Ascending aorta (tissue), 2 donors: ENCODE data around the gene UBR3. TPM values are rescaled to one million over a fixed set of nuclear protein-coding genes. Genes with fewer than 3 reads are reported as not detected.

Experiments used
- DNase-seq, 2 donors: peaks; one replicate each; pipeline ENCODE4 v3.0.0-alpha.2; 2019; ENCODE audit warnings: low spot score in 2 of 2
- H3K27ac ChIP-seq, 2 donors: fragments of 200-600 bp; sonication (generic); one replicate each; pipeline ENCODE4 v1.5.1; 2016 to 2017; ENCODE audit warnings: mild to moderate bottlenecking in 1 of 2
- H3K27me3 ChIP-seq: fragments of 200-600 bp; sonication (generic); one replicate; pipeline ENCODE4 v1.5.1; 2017
- H3K36me3 ChIP-seq, 2 donors: fragments of 200-600 bp; sonication (generic); one replicate each; pipeline ENCODE4 v1.5.1; 2016
- H3K4me1 ChIP-seq, 2 donors: fragments of 200-600 bp; sonication (generic); one replicate each; pipeline ENCODE4 v1.5.1; 2016 to 2017; ENCODE audit warnings: mild to moderate bottlenecking in 1 of 2
- H3K4me3 ChIP-seq, 2 donors: fragments of 200-600 bp; sonication (generic); one replicate each; pipeline ENCODE4 v1.5.1; 2016 to 2017; ENCODE audit warnings: mild to moderate bottlenecking in 1 of 2
- H3K9me3 ChIP-seq, 2 donors: fragments of 200-600 bp; sonication (generic); one replicate each; pipeline ENCODE4 v1.5.1; 2016
- intact Hi-C: fragments of 100-400 bp; cut with DNase I; formaldehyde crosslinking; loops from one replicate; pipeline ENCODE4 v1.15.1; 2023
- total RNA-seq: library from RNA; depleted of rRNA; stranded (reverse); fragments of >200 nt; gene quantifications from one replicate; pipeline ENCODE4 v1.1.0, GENCODE V29; 2016
- TF ChIP-seq, protein P1 (sequence below), 3 experiments: fragments of 200-600 bp in 2 of 3; fragments of 450-650 bp in 1 of 3; sonication (generic) in 2 of 3; IDR thresholded peaks; one replicate each; pipeline ENCODE4 v1.5.1; 2016 to 2019; ENCODE audit warnings: antibody characterized with exemption in 3 of 3, mild to moderate bottlenecking in 1 of 3, moderate library complexity in 1 of 3

Gene UBR3
- total RNA-seq, 1 donor from 2014 or later: 37.7 TPM

DNA sequence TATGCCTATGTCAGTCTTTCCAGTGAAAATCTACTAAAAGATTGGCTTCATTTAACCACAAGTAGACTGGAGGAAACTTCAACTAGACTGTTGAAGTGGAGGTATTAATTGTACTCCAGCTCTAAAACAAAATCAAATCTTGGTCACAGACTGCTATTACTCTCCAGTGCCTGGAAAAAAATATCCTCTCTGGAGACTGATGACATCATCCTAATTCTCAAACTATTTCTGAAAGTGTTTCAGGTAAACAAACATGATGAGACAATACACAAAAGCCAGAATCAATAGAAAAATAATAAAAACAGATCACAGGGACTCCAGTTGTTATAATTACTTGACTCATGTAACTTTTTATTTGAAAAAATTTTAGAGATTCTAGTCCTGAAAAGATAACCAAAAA is 263.0 kb downstream of the UBR3 start:
- Histone ChIP-seq H3K4me1 (no peaks in the 10 kb centered on the region), H3K27me3 (no peaks in the 10 kb centered on the region), H3K4me3 (no peak overlapping the region), H3K9me3 (peaks cover 0 to 6% of the 10 kb centered on the region in 2 donors), H3K27ac (no peak overlapping the region), H3K36me3 (no peaks in the 10 kb centered on the region)
- intact Hi-C loops: no loop called here
- TF ChIP-seq, protein P1, sequence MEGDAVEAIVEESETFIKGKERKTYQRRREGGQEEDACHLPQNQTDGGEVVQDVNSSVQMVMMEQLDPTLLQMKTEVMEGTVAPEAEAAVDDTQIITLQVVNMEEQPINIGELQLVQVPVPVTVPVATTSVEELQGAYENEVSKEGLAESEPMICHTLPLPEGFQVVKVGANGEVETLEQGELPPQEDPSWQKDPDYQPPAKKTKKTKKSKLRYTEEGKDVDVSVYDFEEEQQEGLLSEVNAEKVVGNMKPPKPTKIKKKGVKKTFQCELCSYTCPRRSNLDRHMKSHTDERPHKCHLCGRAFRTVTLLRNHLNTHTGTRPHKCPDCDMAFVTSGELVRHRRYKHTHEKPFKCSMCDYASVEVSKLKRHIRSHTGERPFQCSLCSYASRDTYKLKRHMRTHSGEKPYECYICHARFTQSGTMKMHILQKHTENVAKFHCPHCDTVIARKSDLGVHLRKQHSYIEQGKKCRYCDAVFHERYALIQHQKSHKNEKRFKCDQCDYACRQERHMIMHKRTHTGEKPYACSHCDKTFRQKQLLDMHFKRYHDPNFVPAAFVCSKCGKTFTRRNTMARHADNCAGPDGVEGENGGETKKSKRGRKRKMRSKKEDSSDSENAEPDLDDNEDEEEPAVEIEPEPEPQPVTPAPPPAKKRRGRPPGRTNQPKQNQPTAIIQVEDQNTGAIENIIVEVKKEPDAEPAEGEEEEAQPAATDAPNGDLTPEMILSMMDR (IDR thresholded peaks at IDR 0.05): no peak
- no peak for DNase-seq

DNA sequence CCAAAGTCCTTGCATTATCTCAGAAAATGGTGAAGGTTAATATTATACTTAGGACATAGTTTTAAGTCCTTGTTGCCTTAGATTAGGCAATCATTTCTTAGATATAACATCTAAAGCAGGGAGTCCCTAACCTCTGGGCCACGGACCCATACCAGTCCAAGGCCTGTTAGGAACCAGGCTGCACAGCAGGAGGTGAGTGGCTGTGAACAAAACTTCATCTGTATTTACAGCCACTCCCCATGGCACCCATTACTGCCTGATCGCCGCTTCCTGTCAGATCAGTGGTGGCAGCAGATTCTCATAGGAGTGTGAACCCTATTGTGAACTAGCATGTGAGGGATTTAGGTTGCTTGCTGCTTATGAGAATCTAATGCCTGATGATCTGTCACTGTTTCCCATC is 264.2 kb downstream of the UBR3 start:
- H3K4me3 ChIP-seq: no peak overlapping the region
- H3K4me1 ChIP-seq: no peaks in the 10 kb centered on the region
- DNase-seq: no peak
- TF ChIP-seq, protein P1 (IDR thresholded peaks at IDR 0.05): no peak
- intact Hi-C loops: no loop called here
- no peaks in the 10 kb centered on the region for H3K36me3 ChIP-seq
- H3K9me3 ChIP-seq: peaks cover 0 to 6% of the 10 kb centered on the region in 2 donors
- H3K27me3 ChIP-seq: no peaks in the 10 kb centered on the region
- H3K27ac ChIP-seq: no peak overlapping the region

DNA sequence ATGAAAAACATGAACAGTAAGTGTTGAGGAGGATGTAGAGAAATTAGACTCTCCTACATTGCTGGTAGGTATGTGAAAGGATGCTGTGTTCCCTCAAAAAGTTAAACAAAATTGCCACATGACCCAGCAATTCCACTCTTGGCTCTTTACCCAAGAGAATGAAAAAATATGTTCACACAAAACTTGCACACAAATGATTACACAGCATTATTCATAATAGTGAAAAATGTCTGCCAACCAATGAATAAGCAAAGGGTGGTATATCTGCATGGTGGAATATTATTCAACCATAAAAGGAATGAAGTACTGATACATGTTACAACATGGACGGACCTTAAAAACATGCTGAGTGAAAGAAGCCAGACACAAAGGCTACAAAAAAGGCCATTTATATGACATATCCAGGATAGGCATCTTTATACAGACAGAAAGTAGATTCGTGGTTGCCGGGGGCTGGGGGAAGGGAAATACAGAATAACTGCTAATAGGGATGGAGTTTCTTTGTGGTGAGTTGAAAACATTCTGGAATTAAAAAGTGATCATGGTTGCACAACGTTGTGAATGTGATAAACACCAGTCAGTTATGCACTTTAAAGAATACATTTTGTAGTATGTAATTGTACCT is 265.3 kb downstream of the UBR3 start:
- Histone ChIP-seq H3K27ac (no peak overlapping the region), H3K27me3 (no peaks in the 10 kb centered on the region), H3K36me3 (no peaks in the 10 kb centered on the region), H3K4me3 (no peak overlapping the region), H3K9me3 (peaks cover 0 to 6% of the 10 kb centered on the region in 2 donors), H3K4me1 (no peaks in the 10 kb centered on the region)
- intact Hi-C loops: no loop called here
- DNase-seq: no peak
- TF ChIP-seq, protein P1 (IDR thresholded peaks at IDR 0.05): no peak

DNA sequence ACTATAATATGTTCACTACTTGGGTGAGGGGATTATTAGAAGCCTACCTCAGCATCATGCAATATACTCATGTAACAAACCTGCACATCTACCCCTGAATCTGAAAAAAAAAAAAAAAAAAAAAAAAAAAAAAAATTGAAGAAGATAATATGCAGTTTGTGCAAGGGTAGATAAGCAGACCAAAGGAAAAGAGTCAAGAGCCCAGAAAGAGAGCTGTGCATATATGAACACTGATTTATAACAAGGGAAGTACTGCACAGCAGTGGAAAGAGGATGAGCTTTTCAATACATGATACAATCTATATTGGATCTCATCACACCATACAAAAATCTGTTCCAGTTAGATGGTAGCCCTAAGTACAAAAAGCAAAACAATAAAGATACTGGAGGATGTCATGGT is 268.1 kb downstream of the UBR3 start:
- Histone ChIP-seq H3K27me3 (no peaks in the 10 kb centered on the region), H3K27ac (no peak overlapping the region), H3K4me3 (no peak overlapping the region), H3K9me3 (peaks cover 0 to 6% of the 10 kb centered on the region in 2 donors), H3K36me3 (no peaks in the 10 kb centered on the region), H3K4me1 (no peaks in the 10 kb centered on the region)
- TF ChIP-seq, protein P1 (IDR thresholded peaks at IDR 0.05): no peak
- no peak for DNase-seq
- intact Hi-C loops: no loop called here

DNA sequence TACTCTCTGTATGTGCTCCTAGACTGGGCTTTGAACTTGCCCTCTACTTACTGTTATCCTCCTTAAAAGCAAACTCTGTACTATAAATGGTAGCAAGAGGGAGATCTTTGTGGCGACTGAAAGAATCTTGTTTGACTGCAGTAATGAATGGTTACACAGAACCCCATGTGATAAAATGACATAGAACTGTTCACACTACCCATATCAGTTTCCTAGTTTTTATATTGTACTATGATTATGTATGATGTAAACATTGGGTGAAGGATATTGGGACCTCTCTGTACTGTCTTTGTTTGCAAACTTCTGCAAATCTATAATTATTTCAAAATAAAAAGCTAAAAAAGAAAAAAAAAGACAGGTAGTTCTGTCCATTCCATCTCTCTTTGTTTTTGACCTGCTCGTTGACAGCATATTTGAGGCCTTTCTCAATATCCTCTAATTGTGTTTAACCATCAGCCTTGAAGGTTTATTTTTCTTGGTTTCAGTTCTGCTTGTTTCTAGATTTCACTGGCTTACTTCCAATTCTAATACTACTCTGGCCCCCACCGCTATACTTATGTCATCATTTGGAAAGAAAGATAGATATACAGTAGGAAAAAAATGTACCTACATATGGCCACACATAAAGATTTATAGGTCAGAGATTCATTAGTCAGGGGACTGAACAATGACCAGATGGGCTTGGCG is 271.5 kb downstream of the UBR3 start:
- Histone ChIP-seq H3K9me3 (no peaks in the 10 kb centered on the region), H3K27ac (no peak overlapping the region), H3K36me3 (no peaks in the 10 kb centered on the region), H3K4me1 (no peaks in the 10 kb centered on the region), H3K4me3 (no peak overlapping the region), H3K27me3 (no peaks in the 10 kb centered on the region)
- TF ChIP-seq, protein P1 (IDR thresholded peaks at IDR 0.05): no peak
- DNase-seq: no peak
- intact Hi-C loops: no loop called here
